8988T (cell line): Measurements from ENCODE around the gene OBP2A.
"Not testable (repeated sequence)": the region's sequence is repeated elsewhere in the genome, so short reads cannot be mapped to it uniquely, and the experiment has no call there.

Experiments used
- DNase-seq: peaks from one replicate; pipeline ENCODE4 v3.0.0; 2011

OBP2A gene

GRCh38 chr9:135528842-135529435, 17.0 kb upstream of the OBP2A start:
- DNase-seq, result not testable (repeated sequence)

- no peak for DNase-seq
Observed at GRCh38 chr9:135530146-135530545, 15.8 kb upstream of the OBP2A start.

- DNase-seq, result no peak
Observed at GRCh38 chr9:135531096-135531495, 14.8 kb upstream of the OBP2A start.

- no peak for DNase-seq
Observed at GRCh38 chr9:135533113-135533512, 12.8 kb upstream of the OBP2A start.

- DNase-seq, result no peak
Observed at GRCh38 chr9:135533674-135534073, 12.3 kb upstream of the OBP2A start.

GRCh38 chr9:135534192-135534711, 11.7 kb upstream of the OBP2A start:
- not testable (repeated sequence) for DNase-seq

GRCh38 chr9:135534826-135535225, 11.1 kb upstream of the OBP2A start:
- not testable (repeated sequence) for DNase-seq

- not testable (repeated sequence) for DNase-seq
Observed at GRCh38 chr9:135535631-135536030, 10.3 kb upstream of the OBP2A start.

GRCh38 chr9:135536216-135536615, 9.7 kb upstream of the OBP2A start:
- no peak for DNase-seq

GRCh38 chr9:135543262-135543894, 2.5 kb upstream of the OBP2A start:
- not testable (repeated sequence) for DNase-seq

GRCh38 chr9:135544981-135545635, 818 bp upstream of the OBP2A start:
- no peak for DNase-seq

- not testable (repeated sequence) for DNase-seq
Observed at GRCh38 chr9:135546792-135547617, 1.1 kb downstream of the OBP2A start.

GRCh38 chr9:135547756-135548736, 2.1 kb downstream of the OBP2A start:
- DNase-seq, result no peak

- not testable (repeated sequence) for DNase-seq
Observed at GRCh38 chr9:135549478-135550343, 3.8 kb downstream of the OBP2A start.

GRCh38 chr9:135550344-135550918, 4.5 kb downstream of the OBP2A start:
- DNase-seq, result no peak

- DNase-seq, result no peak
Observed at GRCh38 chr9:135551031-135551430, 5.1 kb downstream of the OBP2A start.

GRCh38 chr9:135551456-135551855, 5.5 kb downstream of the OBP2A start:
- DNase-seq, result no peak

GRCh38 chr9:135552021-135552697, 6.2 kb downstream of the OBP2A start:
- no peak for DNase-seq

GRCh38 chr9:135552698-135553171, 6.8 kb downstream of the OBP2A start:
- no peak for DNase-seq

- DNase-seq, result no peak
Observed at GRCh38 chr9:135554718-135555117, 8.8 kb downstream of the OBP2A start.
